H1 (cell line): ENCODE results near the gene ADARB2. TPM values are rescaled to one million over a fixed set of nuclear protein-coding genes. Genes with fewer than 3 reads are reported as not detected.

ENCODE experiments used
- CTCF ChIA-PET: fragments of 300-600 bp; sonication (Branson Sonifier 250); formaldehyde crosslinking; loops from one replicate; lab custom pipeline; 2021; ENCODE audit not compliant: partially characterized antibody; lab: Charles Lee
- POLR2A ChIA-PET: fragments of 300-600 bp; sonication (Branson Sonifier 250); formaldehyde crosslinking; loops from one replicate; lab custom pipeline; 2021; ENCODE audit warnings: inconsistent platforms; ENCODE audit not compliant: partially characterized antibody; lab: Charles Lee
- DNase-seq, 2 experiments: peaks; one replicate each; pipeline versions ENCODE4 v3.0.0 to v3.0.0-alpha.2; 2010 to 2022; ENCODE audit warnings: low spot score in 2 of 2, low read depth in 1 of 2, mixed read lengths in 1 of 2
- FAIRE-seq: peaks from 2 replicates; lab custom pipeline; 2011; peaks lifted over from hg19 to GRCh38; lab: Jason Lieb, UNC
- H2AFZ ChIP-seq: 2 replicates; pipeline ENCODE4 v1.8.1; 2012; ENCODE audit warnings: low read length, inconsistent platforms
- H2AK5ac ChIP-seq: 2 replicates; pipeline ENCODE4 v1.6.1; 2013; ENCODE audit warnings: low read depth, low read length
- H2BK120ac ChIP-seq: replicated peaks from 2 replicates; pipeline ENCODE3; 2013; ENCODE audit warnings: low read depth, low read length, inconsistent platforms
- H2BK12ac ChIP-seq: 2 replicates; pipeline ENCODE4 v1.6.1; 2013; ENCODE audit warnings: low read depth, low read length
- H2BK15ac ChIP-seq: 2 replicates; pipeline ENCODE4 v1.6.1; 2013; ENCODE audit warnings: low read length
- H2BK20ac ChIP-seq: 2 replicates; pipeline ENCODE4 v1.6.1; 2013; ENCODE audit warnings: low read length
- H2BK5ac ChIP-seq: 2 replicates; pipeline ENCODE4 v1.6.1; 2013; ENCODE audit warnings: low read depth, low read length
- H3K14ac ChIP-seq: 2 replicates; pipeline ENCODE4 v1.6.1; 2013; ENCODE audit warnings: inconsistent platforms; ENCODE audit not compliant: insufficient read length
- H3K18ac ChIP-seq: 2 replicates; pipeline ENCODE4 v1.6.1; 2013; ENCODE audit warnings: low read length; ENCODE audit errors: extremely low read depth
- H3K23ac ChIP-seq: 2 replicates; pipeline ENCODE4 v1.6.1; 2013; ENCODE audit warnings: inconsistent platforms; ENCODE audit not compliant: insufficient read length
- H3K23me2 ChIP-seq: 2 replicates; pipeline ENCODE4 v1.6.1; 2013; ENCODE audit warnings: low read depth, low read length
- H3K27ac ChIP-seq: 2 replicates; pipeline ENCODE4 v1.6.1; 2011; ENCODE audit warnings: low read depth, low read length, inconsistent platforms
- H3K27me3 ChIP-seq, 4 experiments: replicated peaks in 1 of 4; 1 replicate in 1 of 4; 2 replicates in 3 of 4; pipeline versions ENCODE4 v1.6.1 to v1.8.1; 2011 to 2013; ENCODE audit warnings: low read length in 3 of 4, mild to moderate bottlenecking in 3 of 4, inconsistent platforms in 2 of 4, mixed read lengths in 2 of 4, moderate library complexity in 1 of 4; ENCODE audit not compliant: control insufficient read depth in 3 of 4, insufficient read depth in 3 of 4; ENCODE audit errors: extremely low read depth in 1 of 4
- H3K36me3 ChIP-seq, 4 experiments: 2 replicates each; pipeline versions ENCODE4 v1.6.1 to v1.8.1; 2011 to 2013; ENCODE audit warnings: mild to moderate bottlenecking in 4 of 4, low read length in 3 of 4, moderate library complexity in 2 of 4, control low read depth in 1 of 4, inconsistent platforms in 1 of 4; ENCODE audit not compliant: insufficient read depth in 4 of 4, control insufficient read depth in 2 of 4
- H3K4ac ChIP-seq: replicated peaks from 2 replicates; pipeline ENCODE3; 2013; ENCODE audit warnings: low read length, low read depth, mixed read lengths, inconsistent platforms; ENCODE audit not compliant: insufficient read length
- H3K4me1 ChIP-seq, 4 experiments: replicated peaks in 1 of 4; 1 replicate in 1 of 4; 2 replicates in 3 of 4; pipeline versions ENCODE4 v1.6.1 to v1.8.1; 2011 to 2013; ENCODE audit warnings: low read length in 3 of 4, inconsistent platforms in 2 of 4, mixed read lengths in 1 of 4; ENCODE audit not compliant: insufficient read depth in 4 of 4, control insufficient read depth in 3 of 4
- H3K4me2 ChIP-seq, 2 experiments: 2 replicates each; pipeline versions ENCODE4 v1.6.1 to v1.8.1; 2011 to 2013; ENCODE audit warnings: low read depth in 2 of 2, low read length in 2 of 2, control low read depth in 1 of 2, inconsistent platforms in 1 of 2, mild to moderate bottlenecking in 1 of 2; ENCODE audit not compliant: insufficient read depth in 1 of 2
- H3K4me3 ChIP-seq, 4 experiments: fragments of 200-600, 300-600 bp in 1 of 4; sonication (generic), shearing (Covaris generic), sonication (Bioruptor Twin) in 1 of 4; 2 replicates each; pipeline versions ENCODE4 v1.5.1 to v1.8.1; 2011 to 2016; ENCODE audit warnings: low read length in 4 of 4, low read depth in 3 of 4, control low read depth in 2 of 4, inconsistent platforms in 2 of 4, mild to moderate bottlenecking in 2 of 4, mixed read lengths in 1 of 4, moderate library complexity in 1 of 4; ENCODE audit not compliant: insufficient read depth in 2 of 4; ENCODE audit errors: extremely low read depth in 1 of 4
- H3K56ac ChIP-seq: replicated peaks from 2 replicates; pipeline ENCODE3; 2013; ENCODE audit warnings: low read depth, mild to moderate bottlenecking, mixed read lengths, low read length, inconsistent platforms; ENCODE audit not compliant: insufficient read length
- H3K79me1 ChIP-seq: 2 replicates; pipeline ENCODE4 v1.6.1; 2013; ENCODE audit warnings: low read depth, low read length, control low read depth
- H3K79me2 ChIP-seq, 2 experiments: 2 replicates each; pipeline versions ENCODE4 v1.6.1 to v1.8.1; 2012 to 2013; ENCODE audit warnings: low read length in 2 of 2, mild to moderate bottlenecking in 2 of 2, inconsistent platforms in 1 of 2; ENCODE audit not compliant: insufficient read depth in 2 of 2, control insufficient read depth in 1 of 2
- H3K9ac ChIP-seq, 4 experiments: replicated peaks in 1 of 4; 1 replicate in 1 of 4; 2 replicates in 3 of 4; pipeline versions ENCODE4 v1.6.1 to v1.8.1; 2011 to 2013; ENCODE audit warnings: low read depth in 3 of 4, low read length in 3 of 4, control low read depth in 2 of 4, mild to moderate bottlenecking in 2 of 4, moderate library complexity in 2 of 4, inconsistent platforms in 1 of 4; ENCODE audit errors: extremely low read depth in 1 of 4
- H3K9me3 ChIP-seq, 2 experiments: 2 replicates each; pipeline versions ENCODE4 v1.6.1 to v1.8.1; 2012 to 2013; ENCODE audit warnings: mild to moderate bottlenecking in 2 of 2, moderate library complexity in 2 of 2, control low read depth in 1 of 2, inconsistent platforms in 1 of 2, low read depth in 1 of 2, low read length in 1 of 2, mixed read lengths in 1 of 2; ENCODE audit not compliant: insufficient read depth in 2 of 2
- H4K20me1 ChIP-seq, 2 experiments: replicated peaks in 1 of 2; 2 replicates each; pipeline versions ENCODE3 to v1.8.1; 2011 to 2013; ENCODE audit warnings: inconsistent platforms in 2 of 2, low read length in 2 of 2, mild to moderate bottlenecking in 1 of 2; ENCODE audit not compliant: insufficient read depth in 2 of 2, control insufficient read depth in 1 of 2
- H4K5ac ChIP-seq: 2 replicates; pipeline ENCODE4 v1.6.1; 2013; ENCODE audit warnings: low read length, low read depth, mixed read lengths, inconsistent platforms; ENCODE audit not compliant: insufficient read length
- H4K8ac ChIP-seq: 2 replicates; pipeline ENCODE4 v1.8.0; 2013; ENCODE audit warnings: mild to moderate bottlenecking, moderate library complexity, low read length, inconsistent platforms; ENCODE audit not compliant: insufficient read depth; ENCODE audit errors: extremely low read depth
- H4K91ac ChIP-seq: replicated peaks from 2 replicates; pipeline ENCODE3; 2013; ENCODE audit warnings: low read length, mixed read lengths, inconsistent platforms; ENCODE audit not compliant: insufficient read length
- CEBPB ChIP-seq: IDR thresholded peaks from 2 replicates; pipeline ENCODE4 v1.6.1; 2012; ENCODE audit warnings: low read depth, low read length
- CTBP2 ChIP-seq: IDR thresholded peaks from 2 replicates; pipeline ENCODE4 v1.7.0; 2011; ENCODE audit warnings: borderline replicate concordance, mild to moderate bottlenecking, moderate library complexity, mixed read lengths, low read length; ENCODE audit not compliant: insufficient read depth, insufficient read length
- E2F6 ChIP-seq: IDR thresholded peaks from 2 replicates; pipeline ENCODE4 v1.6.1; 2012; ENCODE audit warnings: inconsistent platforms
- EGR1 ChIP-seq: IDR thresholded peaks from 2 replicates; pipeline ENCODE4 v1.6.1; 2011; ENCODE audit warnings: low read depth, low read length, borderline replicate concordance
- HDAC6 ChIP-seq: IDR thresholded peaks from one replicate; pipeline ENCODE4 v1.7.1; 2012; ENCODE audit warnings: low read depth, mild to moderate bottlenecking, inconsistent platforms, low read length, moderate library complexity
- MAX ChIP-seq: IDR thresholded peaks from 2 replicates; pipeline ENCODE4 v1.6.1; 2012; ENCODE audit warnings: inconsistent platforms
- POU5F1 ChIP-seq: IDR thresholded peaks from 2 replicates; pipeline ENCODE4 v1.6.1; 2011; ENCODE audit warnings: low read depth, mild to moderate bottlenecking, low read length, moderate library complexity
- RAD21 ChIP-seq, 2 experiments: IDR thresholded peaks in 1 of 2; conservative IDR thresholded peaks in 1 of 2; 2 replicates each; pipeline ENCODE4 v1.6.1; 2011; ENCODE audit warnings: low read depth in 2 of 2, low read length in 2 of 2, improper control_type of control experiment in 1 of 2, inconsistent platforms in 1 of 2, mild to moderate bottlenecking in 1 of 2, moderate library complexity in 1 of 2
- SAP30 ChIP-seq: fragments of 300-600 bp; sonication (generic); IDR thresholded peaks from 2 replicates; pipeline ENCODE4 v1.7.1; 2012; ENCODE audit warnings: low read length, moderate library complexity, mild to moderate bottlenecking, inconsistent platforms; ENCODE audit not compliant: insufficient read depth, insufficient replicate concordance
- SP2 ChIP-seq: IDR thresholded peaks from 2 replicates; pipeline ENCODE4 v1.6.1; 2012; ENCODE audit warnings: mild to moderate bottlenecking, low read length, inconsistent platforms
- SP4 ChIP-seq: IDR thresholded peaks from 2 replicates; pipeline ENCODE4 v1.6.1; 2012; ENCODE audit warnings: low read length, inconsistent platforms
- TEAD4 ChIP-seq: IDR thresholded peaks from 2 replicates; pipeline ENCODE4 v1.6.1; 2012; ENCODE audit warnings: low read depth, low read length, inconsistent platforms, mixed read lengths
- WGBS, 2 experiments: shearing (Covaris generic) in 1 of 2; methylation state at CpG; one replicate each; pipeline versions ENCODE4 v1.1.6 to v1.1.7; 2013 to 2015; ENCODE audit warnings: low lambda C conversion rate in 2 of 2, mixed read lengths in 2 of 2, inconsistent platforms in 1 of 2, low coverage in 1 of 2, missing lambda C conversion rate in 1 of 2; ENCODE audit not compliant: insufficient replicate concordance in 2 of 2, insufficient coverage in 1 of 2, insufficient read length in 1 of 2; ENCODE audit errors: extremely low coverage in 1 of 2, missing lambda C conversion rate in 1 of 2; 5-methylcytosine and 5-hydroxymethylcytosine counted together
- polyA plus RNA-seq, 7 experiments: library from polyadenylated mRNA; depleted of rRNA in 3 of 7; stranded (reverse) in 5 of 7; unstranded in 2 of 7; fragments of >200 nt in 5 of 7; fragments of 200-250 nt in 2 of 7; gene quantifications; 1 replicate in 5 of 7; 2 replicates in 1 of 7; 4 replicates in 1 of 7; pipeline versions ENCODE4 v1.2.1 to v1.2.3, GENCODE V29; 2011 to 2013; ENCODE audit warnings: missing spikeins in 2 of 7, mixed read lengths in 2 of 7
- total RNA-seq: library from RNA; stranded (reverse); fragmentation: NEBNext Ultra II Directional; extraction: Animal tissue kit (Norgen Biotek cat#: 25700); gene quantifications from 2 replicates; pipeline ENCODE4 v1.2.1, GENCODE V29; 2021

The ADARB2 gene
- total and polyA plus RNA-seq, 2 of the 8 experiments (the other 6 are each of a cell fraction or from before 2014, with no cell fraction given): 2.2 to 2.8 TPM

- Histone ChIP-seq H2BK120ac (no peak overlapping the region), H3K9ac (no peak overlapping the region), H2BK20ac (no peak overlapping the region), H4K20me1 (no peaks in the 10 kb centered on the region), H3K27me3 (no peaks in the 10 kb centered on the region), H3K4me2 (no peak overlapping the region), H3K27ac (no peak overlapping the region), H3K4ac (no peak overlapping the region), H2AK5ac (no peak overlapping the region), H3K56ac (no peak overlapping the region), H3K23ac (no peak overlapping the region), H3K4me1 (peaks cover 0 to 11% (median 6%) of the 10 kb centered on the region in 4 experiments; a peak in 6 of 7 replicates), H3K9me3 (no peaks in the 10 kb centered on the region), H2BK15ac (no peak overlapping the region), H3K79me2 (no peaks in the 10 kb centered on the region), H3K4me3 (no peak overlapping the region), H2BK5ac (no peak overlapping the region), H3K23me2 (no peaks in the 10 kb centered on the region), H3K14ac (no peak overlapping the region), H3K18ac (no peak overlapping the region), H2BK12ac (no peak overlapping the region), H4K5ac (no peak overlapping the region), H2AFZ (no peak overlapping the region), H3K36me3 (no peaks in the 10 kb centered on the region), H3K79me1 (no peaks in the 10 kb centered on the region), H4K91ac (no peak overlapping the region), H4K8ac (no peak overlapping the region)
- 91% methylated on average over 18 of the region's 18 CpGs; no CpG with 5 or more reads in 1 of the 2 experiments for whole genome bisulfite sequencing, 2 experiments
- no peak for FAIRE-seq
- no peak for DNase-seq
- POLR2A ChIA-PET: no interaction called here
- CTCF ChIA-PET: interaction anchor here (0.8 to 2.7 kb wide), 3 partner anchors 8 to 90 kb away, joined by 3 to 14 read pairs (median 3); no protein-coding TSS in a partner anchor
- TF ChIP-seq CTBP2 (no peak), E2F6 (no peak), SAP30 (no peak), CEBPB (no peak), POU5F1 (no peak), SP4 (no peak), HDAC6 (no peak), MAX (no peak), TEAD4 (no peak), SP2 (no peak), RAD21 (IDR thresholded peaks at IDR 0.05 in 1 of 2, conservative IDR thresholded peaks at IDR 0.05 in 1 of 2; ENCODE audit: low read depth in 2 of 2, low read length in 2 of 2) (no peak), EGR1 (no peak)
Measured at GRCh38 chr10:1712944-1713671, 24.2 kb downstream of the ADARB2 start.
